ENCODE results near the gene EED.

Gene EED

GRCh38 chr11:86259730-86260129 is 15.2 kb downstream of the EED start:
- H3K4me1 ChIP-seq (ENCODE audit: control insufficient read depth, low read length): no peaks in the 10 kb centered on the region
- peaks cover 70% of the 10 kb centered on the region for H3K36me3 ChIP-seq (ENCODE audit: control insufficient read depth, low read length)
- peaks cover 26% of the 10 kb centered on the region for H3K79me2 ChIP-seq (ENCODE audit: control insufficient read depth, low read length)
- no peak overlapping the region for H3K4me2 ChIP-seq (ENCODE audit: low read length)
- no peaks in the 10 kb centered on the region for H4K20me1 ChIP-seq (ENCODE audit: control insufficient read depth, insufficient read depth, low read depth, low read length)
- H3K27me3 ChIP-seq (ENCODE audit: control insufficient read depth, low read length): no peaks in the 10 kb centered on the region
- no peak overlapping the region for H3K4me3 ChIP-seq (ENCODE audit: low read length)
- H3K9me2 ChIP-seq (replicated peaks; ENCODE audit: control insufficient read depth, low read length): no peaks in the 10 kb centered on the region
- no peaks in the 10 kb centered on the region for H3F3A ChIP-seq (ENCODE audit: control insufficient read depth, insufficient read depth)
- no peak for TF ChIP-seq EZH2phosphoT487 (IDR thresholded peaks at IDR 0.05; ENCODE audit: borderline replicate concordance, low read length)
- TF ChIP-seq, protein P1, sequence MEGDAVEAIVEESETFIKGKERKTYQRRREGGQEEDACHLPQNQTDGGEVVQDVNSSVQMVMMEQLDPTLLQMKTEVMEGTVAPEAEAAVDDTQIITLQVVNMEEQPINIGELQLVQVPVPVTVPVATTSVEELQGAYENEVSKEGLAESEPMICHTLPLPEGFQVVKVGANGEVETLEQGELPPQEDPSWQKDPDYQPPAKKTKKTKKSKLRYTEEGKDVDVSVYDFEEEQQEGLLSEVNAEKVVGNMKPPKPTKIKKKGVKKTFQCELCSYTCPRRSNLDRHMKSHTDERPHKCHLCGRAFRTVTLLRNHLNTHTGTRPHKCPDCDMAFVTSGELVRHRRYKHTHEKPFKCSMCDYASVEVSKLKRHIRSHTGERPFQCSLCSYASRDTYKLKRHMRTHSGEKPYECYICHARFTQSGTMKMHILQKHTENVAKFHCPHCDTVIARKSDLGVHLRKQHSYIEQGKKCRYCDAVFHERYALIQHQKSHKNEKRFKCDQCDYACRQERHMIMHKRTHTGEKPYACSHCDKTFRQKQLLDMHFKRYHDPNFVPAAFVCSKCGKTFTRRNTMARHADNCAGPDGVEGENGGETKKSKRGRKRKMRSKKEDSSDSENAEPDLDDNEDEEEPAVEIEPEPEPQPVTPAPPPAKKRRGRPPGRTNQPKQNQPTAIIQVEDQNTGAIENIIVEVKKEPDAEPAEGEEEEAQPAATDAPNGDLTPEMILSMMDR (IDR thresholded peaks at IDR 0.05; ENCODE audit: low read depth, low read length, poor library complexity, severe bottlenecking): no peak
- H3K27ac ChIP-seq (ENCODE audit: low read depth, low read length): no peak overlapping the region
- H3K9me3 ChIP-seq (ENCODE audit: control insufficient read depth, insufficient read depth, low read length): no peaks in the 10 kb centered on the region

- Histone ChIP-seq H3K36me3 (ENCODE audit: control insufficient read depth, low read length) (peaks cover 68% of the 10 kb centered on the region), H4K20me1 (ENCODE audit: control insufficient read depth, insufficient read depth, low read depth, low read length) (no peaks in the 10 kb centered on the region), H3K27me3 (ENCODE audit: control insufficient read depth, low read length) (no peaks in the 10 kb centered on the region), H3K9me3 (ENCODE audit: control insufficient read depth, insufficient read depth, low read length) (no peaks in the 10 kb centered on the region), H3F3A (ENCODE audit: control insufficient read depth, insufficient read depth) (peaks cover 3% of the 10 kb centered on the region; the same call in 1 of the 2 replicates), H3K4me3 (ENCODE audit: low read length) (no peak overlapping the region), H3K9me2 (replicated peaks; ENCODE audit: control insufficient read depth, low read length) (no peaks in the 10 kb centered on the region), H3K4me1 (ENCODE audit: control insufficient read depth, low read length) (no peaks in the 10 kb centered on the region), H3K27ac (ENCODE audit: low read depth, low read length) (no peak overlapping the region), H3K79me2 (ENCODE audit: control insufficient read depth, low read length) (peaks cover 12% of the 10 kb centered on the region), H3K4me2 (ENCODE audit: low read length) (no peak overlapping the region)
- no peak for TF ChIP-seq EZH2phosphoT487 (IDR thresholded peaks at IDR 0.05; ENCODE audit: borderline replicate concordance, low read length)
- TF ChIP-seq, protein P1 (IDR thresholded peaks at IDR 0.05; ENCODE audit: low read depth, low read length, poor library complexity, severe bottlenecking): no peak
These were observed 16.8 kb downstream of the EED start for GRCh38 chr11:86261328-86261727.

DNA sequence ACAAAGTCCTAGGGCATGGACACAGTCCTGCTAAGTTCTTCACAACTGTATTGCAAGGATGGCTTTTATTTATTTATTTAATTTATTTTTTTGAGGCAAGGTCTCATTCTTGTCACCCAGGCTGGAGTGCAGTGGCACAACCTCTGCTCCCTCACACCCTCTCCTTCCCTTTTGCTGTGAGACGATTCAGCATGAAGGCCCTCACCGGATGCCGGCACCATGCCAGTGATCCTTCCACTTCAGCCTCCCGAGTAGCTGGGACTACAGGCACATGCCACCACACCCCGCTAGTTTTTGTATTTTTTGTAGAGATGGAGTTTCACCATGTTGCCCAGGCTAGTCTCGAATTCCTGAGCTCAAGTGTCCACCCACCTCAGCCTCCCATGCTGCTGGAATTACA is 17.8 kb downstream of the EED start:
- Histone ChIP-seq H3K4me3 (ENCODE audit: low read length) (no peak overlapping the region), H3K79me2 (ENCODE audit: control insufficient read depth, low read length) (peaks cover 5% of the 10 kb centered on the region), H3K36me3 (ENCODE audit: control insufficient read depth, low read length) (peaks cover 65% of the 10 kb centered on the region)

More for the DNA sequence above, 17.8 kb downstream of the EED start:
- Histone ChIP-seq H3F3A (ENCODE audit: control insufficient read depth, insufficient read depth) (peaks cover 6% of the 10 kb centered on the region; the same call in 1 of the 2 replicates), H3K27ac (ENCODE audit: low read depth, low read length) (no peak overlapping the region), H3K9me2 (replicated peaks; ENCODE audit: control insufficient read depth, low read length) (no peaks in the 10 kb centered on the region), H3K4me1 (ENCODE audit: control insufficient read depth, low read length) (no peaks in the 10 kb centered on the region), H3K4me2 (ENCODE audit: low read length) (no peak overlapping the region), H4K20me1 (ENCODE audit: control insufficient read depth, insufficient read depth, low read depth, low read length) (no peaks in the 10 kb centered on the region), H3K27me3 (ENCODE audit: control insufficient read depth, low read length) (no peaks in the 10 kb centered on the region), H3K9me3 (ENCODE audit: control insufficient read depth, insufficient read depth, low read length) (no peaks in the 10 kb centered on the region)
- TF ChIP-seq EZH2phosphoT487 (IDR thresholded peaks at IDR 0.05; ENCODE audit: borderline replicate concordance, low read length): no peak
- TF ChIP-seq, protein P1 (IDR thresholded peaks at IDR 0.05; ENCODE audit: low read depth, low read length, poor library complexity, severe bottlenecking): no peak

Measured in DOHH2 (cell line).